Liver (tissue), 9 donors: ENCODE data around the gene SORL1. TPM values are rescaled to one million over a fixed set of nuclear protein-coding genes. Genes with fewer than 3 reads are reported as not detected.

ENCODE experiments used
- DNase-seq: peaks from one replicate; pipeline ENCODE4 v3.0.0-alpha.2; 2017; ENCODE audit warnings: low spot score
- H3K27ac ChIP-seq, 2 donors: one replicate each; pipeline ENCODE4 v1.7.0; 2013; ENCODE audit warnings: inconsistent platforms in 2 of 2, low read length in 2 of 2, control low read depth in 1 of 2, low read depth in 1 of 2, mild to moderate bottlenecking in 1 of 2
- H3K27me3 ChIP-seq, 4 donors: one replicate each; pipeline versions ENCODE4 v1.6.1 to v1.7.0; 2013; ENCODE audit warnings: low read length in 3 of 4, inconsistent platforms in 1 of 4, mild to moderate bottlenecking in 1 of 4, moderate library complexity in 1 of 4; ENCODE audit not compliant: control insufficient read depth in 4 of 4, insufficient read depth in 4 of 4
- H3K36me3 ChIP-seq, 4 donors: one replicate each; pipeline versions ENCODE4 v1.6.1 to v1.7.0; 2013; ENCODE audit warnings: low read length in 3 of 4, mild to moderate bottlenecking in 3 of 4, low read depth in 1 of 4, moderate library complexity in 1 of 4; ENCODE audit not compliant: control insufficient read depth in 4 of 4, insufficient read depth in 3 of 4
- H3K4me1 ChIP-seq, 4 donors: one replicate each; pipeline versions ENCODE4 v1.6.1 to v1.7.0; 2013; ENCODE audit warnings: low read length in 3 of 4, mild to moderate bottlenecking in 3 of 4, moderate library complexity in 1 of 4; ENCODE audit not compliant: control insufficient read depth in 4 of 4, insufficient read depth in 4 of 4
- H3K4me3 ChIP-seq, 3 donors: one replicate each; pipeline versions ENCODE4 v1.6.1 to v1.7.0; 2013; ENCODE audit warnings: low read length in 3 of 3, control low read depth in 1 of 3, low read depth in 1 of 3, mild to moderate bottlenecking in 1 of 3
- H3K9ac ChIP-seq, 2 donors: one replicate each; pipeline ENCODE4 v1.7.0; 2013; ENCODE audit warnings: low read length in 2 of 2, mild to moderate bottlenecking in 2 of 2, moderate library complexity in 2 of 2, control low read depth in 1 of 2, low read depth in 1 of 2
- H3K9me3 ChIP-seq, 4 donors: one replicate each; pipeline versions ENCODE4 v1.6.1 to v1.7.0; 2013; ENCODE audit warnings: low read length in 3 of 4; ENCODE audit not compliant: control insufficient read depth in 4 of 4
- FOXA1 ChIP-seq: IDR thresholded peaks from 2 replicates; pipeline ENCODE4 v1.6.1; 2016; ENCODE audit warnings: antibody characterized with exemption
- FOXA2 ChIP-seq: IDR thresholded peaks from 2 replicates; pipeline ENCODE4 v1.6.1; 2016; ENCODE audit warnings: antibody characterized with exemption
- HNF4G ChIP-seq: IDR thresholded peaks from 2 replicates; pipeline ENCODE4 v1.6.1; 2016; ENCODE audit warnings: antibody characterized with exemption
- RAD21 ChIP-seq, 2 donors: IDR thresholded peaks; 2 replicates each; pipeline ENCODE4 v1.6.1; 2016; ENCODE audit warnings: antibody characterized with exemption in 2 of 2, mild to moderate bottlenecking in 2 of 2
- RXRA ChIP-seq, 2 donors: IDR thresholded peaks; 2 replicates each; pipeline ENCODE4 v1.6.1; 2017 to 2018; ENCODE audit warnings: antibody characterized with exemption in 2 of 2, mild to moderate bottlenecking in 1 of 2
- YY1 ChIP-seq: IDR thresholded peaks from 2 replicates; pipeline ENCODE4 v1.6.1; 2016; ENCODE audit warnings: antibody characterized with exemption, mild to moderate bottlenecking
- WGBS: extraction: QIAGEN DNeasy Blood & Tissue Kit; methylation state at CpG from one replicate; pipeline ENCODE4 v1.1.7; 2013; 5-methylcytosine and 5-hydroxymethylcytosine counted together
- polyA plus RNA-seq, 2 donors: library from polyadenylated mRNA; stranded (reverse) in 1 of 2; unstranded in 1 of 2; fragments of 200-250 nt in 1 of 2; fragments of >200 nt in 1 of 2; fragmentation: Nextera tagmentation in 1 of 2; extraction: Ambion mirVana in 1 of 2; gene quantifications; one replicate each; pipeline versions ENCODE4 v1.2.1 to v1.2.3, GENCODE V29; 2013 to 2015
- total RNA-seq, 2 donors: library from RNA; depleted of rRNA; stranded (reverse); fragments of >200 nt; gene quantifications; one replicate each; pipeline ENCODE4 v1.2.3, GENCODE V29; 2014
- TF ChIP-seq, protein P1 (sequence below): IDR thresholded peaks from 2 replicates; pipeline ENCODE4 v1.6.1; 2016; ENCODE audit warnings: antibody characterized with exemption, mild to moderate bottlenecking
- TF ChIP-seq, protein P2 (sequence below): IDR thresholded peaks from 2 replicates; pipeline ENCODE4 v1.6.1; 2016; ENCODE audit warnings: antibody characterized with exemption
- TF ChIP-seq, protein P3 (sequence below): IDR thresholded peaks from 2 replicates; pipeline ENCODE4 v1.6.1; 2016; ENCODE audit warnings: antibody characterized with exemption
- TF ChIP-seq, protein P4 (sequence below): IDR thresholded peaks from 2 replicates; pipeline ENCODE4 v1.6.1; 2016; ENCODE audit warnings: antibody characterized with exemption
- donor health status: healthy.
- donor health status: healthy.
- donor health status: healthy.
- donor health status: healthy.
- donor health status: healthy.

SORL1 gene
- total and polyA plus RNA-seq, 4 donors = 14.6 to 124 (median 25.4) TPM

DNA sequence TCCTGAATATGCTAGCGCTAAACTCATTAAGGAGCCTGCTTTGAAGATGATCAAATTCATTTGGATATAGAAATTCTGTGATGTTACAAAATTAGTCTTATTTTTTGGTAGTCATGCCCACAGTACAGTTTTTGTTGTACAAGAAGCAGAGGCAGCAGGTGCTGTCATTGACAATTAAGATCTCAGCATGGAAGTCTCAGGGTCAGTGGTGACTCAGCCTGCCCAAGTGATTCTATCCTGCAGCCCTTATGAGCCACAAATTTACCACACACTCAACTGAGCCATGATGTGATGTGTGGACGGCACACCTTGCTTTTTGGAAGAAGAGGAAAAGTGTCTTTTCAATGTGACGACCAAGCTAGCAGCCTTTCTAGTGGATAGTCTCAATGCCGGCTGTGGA is 154.2 kb downstream of the SORL1 start:
- DNase-seq = no peak
- Histone ChIP-seq H3K4me1 (peaks cover 2 to 19% (median 11%) of the 10 kb centered on the region in 4 donors), H3K36me3 (peaks cover 14 to 95% (median 89%) of the 10 kb centered on the region in 4 donors), H3K27me3 (no peaks in the 10 kb centered on the region), H3K27ac (no peak overlapping the region), H3K9ac (no peak overlapping the region), H3K9me3 (no peaks in the 10 kb centered on the region), H3K4me3 (no peak overlapping the region)
- TF ChIP-seq RXRA (IDR thresholded peaks at IDR 0.05) (no peak), FOXA1 (no peak), YY1 (no peak)
- TF ChIP-seq, protein P1, sequence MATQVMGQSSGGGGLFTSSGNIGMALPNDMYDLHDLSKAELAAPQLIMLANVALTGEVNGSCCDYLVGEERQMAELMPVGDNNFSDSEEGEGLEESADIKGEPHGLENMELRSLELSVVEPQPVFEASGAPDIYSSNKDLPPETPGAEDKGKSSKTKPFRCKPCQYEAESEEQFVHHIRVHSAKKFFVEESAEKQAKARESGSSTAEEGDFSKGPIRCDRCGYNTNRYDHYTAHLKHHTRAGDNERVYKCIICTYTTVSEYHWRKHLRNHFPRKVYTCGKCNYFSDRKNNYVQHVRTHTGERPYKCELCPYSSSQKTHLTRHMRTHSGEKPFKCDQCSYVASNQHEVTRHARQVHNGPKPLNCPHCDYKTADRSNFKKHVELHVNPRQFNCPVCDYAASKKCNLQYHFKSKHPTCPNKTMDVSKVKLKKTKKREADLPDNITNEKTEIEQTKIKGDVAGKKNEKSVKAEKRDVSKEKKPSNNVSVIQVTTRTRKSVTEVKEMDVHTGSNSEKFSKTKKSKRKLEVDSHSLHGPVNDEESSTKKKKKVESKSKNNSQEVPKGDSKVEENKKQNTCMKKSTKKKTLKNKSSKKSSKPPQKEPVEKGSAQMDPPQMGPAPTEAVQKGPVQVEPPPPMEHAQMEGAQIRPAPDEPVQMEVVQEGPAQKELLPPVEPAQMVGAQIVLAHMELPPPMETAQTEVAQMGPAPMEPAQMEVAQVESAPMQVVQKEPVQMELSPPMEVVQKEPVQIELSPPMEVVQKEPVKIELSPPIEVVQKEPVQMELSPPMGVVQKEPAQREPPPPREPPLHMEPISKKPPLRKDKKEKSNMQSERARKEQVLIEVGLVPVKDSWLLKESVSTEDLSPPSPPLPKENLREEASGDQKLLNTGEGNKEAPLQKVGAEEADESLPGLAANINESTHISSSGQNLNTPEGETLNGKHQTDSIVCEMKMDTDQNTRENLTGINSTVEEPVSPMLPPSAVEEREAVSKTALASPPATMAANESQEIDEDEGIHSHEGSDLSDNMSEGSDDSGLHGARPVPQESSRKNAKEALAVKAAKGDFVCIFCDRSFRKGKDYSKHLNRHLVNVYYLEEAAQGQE = no peak
- WGBS = 97% methylated on average over 4 of the region's 4 CpGs

DNA sequence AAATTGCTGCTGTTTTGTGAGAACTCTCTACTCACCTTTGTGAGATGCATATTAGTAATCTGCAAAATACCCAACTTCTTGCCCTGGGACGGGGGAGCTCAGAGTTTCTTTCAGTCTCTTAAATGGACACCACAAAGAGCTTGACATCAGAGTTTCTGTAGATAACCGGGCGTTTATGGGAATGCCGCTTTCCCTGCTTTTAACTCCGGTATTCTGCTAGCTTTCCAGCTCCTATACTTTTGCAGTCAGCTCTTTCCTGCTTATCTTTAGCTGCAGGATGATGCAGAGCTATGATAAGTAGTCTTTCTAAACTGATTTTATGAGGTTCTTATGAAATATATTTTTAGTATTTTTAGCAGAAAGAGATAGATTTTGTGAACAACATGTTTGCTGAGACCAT is 155.2 kb downstream of the SORL1 start:
- H3K27ac ChIP-seq = no peak overlapping the region
- H3K4me3 ChIP-seq = no peak overlapping the region
- 96% methylated on average over 5 of the region's 5 CpGs for WGBS
- peaks cover 2 to 10% (median 9%) of the 10 kb centered on the region in 4 donors for H3K4me1 ChIP-seq
- peaks cover 17 to 93% (median 92%) of the 10 kb centered on the region in 4 donors for H3K36me3 ChIP-seq
- H3K9ac ChIP-seq = no peak overlapping the region
- DNase-seq = no peak
- TF ChIP-seq, protein P2, sequence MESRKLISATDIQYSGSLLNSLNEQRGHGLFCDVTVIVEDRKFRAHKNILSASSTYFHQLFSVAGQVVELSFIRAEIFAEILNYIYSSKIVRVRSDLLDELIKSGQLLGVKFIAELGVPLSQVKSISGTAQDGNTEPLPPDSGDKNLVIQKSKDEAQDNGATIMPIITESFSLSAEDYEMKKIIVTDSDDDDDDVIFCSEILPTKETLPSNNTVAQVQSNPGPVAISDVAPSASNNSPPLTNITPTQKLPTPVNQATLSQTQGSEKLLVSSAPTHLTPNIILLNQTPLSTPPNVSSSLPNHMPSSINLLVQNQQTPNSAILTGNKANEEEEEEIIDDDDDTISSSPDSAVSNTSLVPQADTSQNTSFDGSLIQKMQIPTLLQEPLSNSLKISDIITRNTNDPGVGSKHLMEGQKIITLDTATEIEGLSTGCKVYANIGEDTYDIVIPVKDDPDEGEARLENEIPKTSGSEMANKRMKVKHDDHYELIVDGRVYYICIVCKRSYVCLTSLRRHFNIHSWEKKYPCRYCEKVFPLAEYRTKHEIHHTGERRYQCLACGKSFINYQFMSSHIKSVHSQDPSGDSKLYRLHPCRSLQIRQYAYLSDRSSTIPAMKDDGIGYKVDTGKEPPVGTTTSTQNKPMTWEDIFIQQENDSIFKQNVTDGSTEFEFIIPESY = no peak
- no peak for TF ChIP-seq YY1
- no peak for TF ChIP-seq HNF4G
- TF ChIP-seq FOXA2 = no peak
- TF ChIP-seq, protein P3, sequence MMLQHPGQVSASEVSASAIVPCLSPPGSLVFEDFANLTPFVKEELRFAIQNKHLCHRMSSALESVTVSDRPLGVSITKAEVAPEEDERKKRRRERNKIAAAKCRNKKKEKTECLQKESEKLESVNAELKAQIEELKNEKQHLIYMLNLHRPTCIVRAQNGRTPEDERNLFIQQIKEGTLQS = no peak
- H3K9me3 ChIP-seq = no peaks in the 10 kb centered on the region
- no peaks in the 10 kb centered on the region for H3K27me3 ChIP-seq

DNA sequence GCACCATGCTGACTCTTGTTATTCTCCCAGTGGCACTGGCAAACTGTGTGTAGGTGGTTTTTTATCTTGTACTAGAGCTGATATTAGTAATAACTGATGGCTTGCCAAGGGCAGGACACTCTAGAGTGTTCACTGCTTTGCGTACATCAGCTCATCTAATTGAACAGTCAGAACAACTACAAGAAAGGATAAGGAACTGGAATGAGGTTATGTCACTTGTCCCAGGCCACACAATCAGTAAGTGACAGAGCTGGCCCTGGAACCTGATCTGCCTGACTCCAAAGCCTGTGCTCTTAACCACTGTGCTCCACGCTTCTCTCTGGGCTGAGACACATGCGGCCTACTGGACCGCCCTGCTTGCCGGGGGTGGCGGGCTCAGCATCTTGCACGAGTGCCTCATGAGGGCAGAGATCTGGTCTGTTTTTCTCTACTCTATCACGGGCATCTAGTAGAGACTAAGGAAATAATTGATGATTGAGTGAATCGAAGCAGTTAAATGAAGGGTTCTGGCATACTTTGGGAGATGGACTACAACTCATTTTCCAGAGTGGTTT is 156.5 kb downstream of the SORL1 start:
- Histone ChIP-seq H3K4me3 (no peak overlapping the region), H3K9ac (no peak overlapping the region), H3K9me3 (no peaks in the 10 kb centered on the region), H3K4me1 (no peaks in the 10 kb centered on the region), H3K27me3 (no peaks in the 10 kb centered on the region), H3K36me3 (peaks cover 17 to 95% (median 94%) of the 10 kb centered on the region in 4 donors), H3K27ac (no peak overlapping the region)
- DNase-seq = no peak
- WGBS = 97% methylated on average over 9 of the region's 9 CpGs
- TF ChIP-seq, protein P4, sequence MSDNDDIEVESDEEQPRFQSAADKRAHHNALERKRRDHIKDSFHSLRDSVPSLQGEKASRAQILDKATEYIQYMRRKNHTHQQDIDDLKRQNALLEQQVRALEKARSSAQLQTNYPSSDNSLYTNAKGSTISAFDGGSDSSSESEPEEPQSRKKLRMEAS = no peak
- TF ChIP-seq, protein P2 = no peak
- TF ChIP-seq RAD21 (IDR thresholded peaks at IDR 0.05) (no peak), RXRA (IDR thresholded peaks at IDR 0.05) (no peak)
